Duodenal mucosa (tissue), 2 donors: ENCODE measurements around the gene SIPA1L3.

Experiments used
- H3K27ac ChIP-seq: one replicate; pipeline ENCODE4 v1.7.0; 2013; ENCODE audit warnings: low read depth, low read length
- H3K27me3 ChIP-seq, 2 donors: one replicate each; pipeline ENCODE4 v1.7.0; 2013; ENCODE audit warnings: low read length in 2 of 2, control low read depth in 1 of 2; ENCODE audit not compliant: insufficient read depth in 2 of 2, control insufficient read depth in 1 of 2
- H3K36me3 ChIP-seq, 2 donors: one replicate each; pipeline ENCODE4 v1.7.0; 2013; ENCODE audit warnings: low read length in 2 of 2, control low read depth in 1 of 2; ENCODE audit not compliant: insufficient read depth in 2 of 2, control insufficient read depth in 1 of 2
- H3K4me1 ChIP-seq, 2 donors: one replicate each; pipeline ENCODE4 v1.7.0; 2013; ENCODE audit warnings: low read length in 2 of 2, control low read depth in 1 of 2; ENCODE audit not compliant: insufficient read depth in 2 of 2, control insufficient read depth in 1 of 2
- H3K4me3 ChIP-seq, 2 donors: one replicate each; pipeline ENCODE4 v1.7.0; 2013; ENCODE audit warnings: low read length in 2 of 2, low read depth in 1 of 2
- H3K9ac ChIP-seq, 2 donors: one replicate each; pipeline ENCODE4 v1.7.0; 2013; ENCODE audit warnings: low read length in 2 of 2, low read depth in 1 of 2
- H3K9me3 ChIP-seq, 2 donors: one replicate each; pipeline ENCODE4 v1.7.0; 2013; ENCODE audit warnings: low read length in 2 of 2, control low read depth in 1 of 2; ENCODE audit not compliant: control insufficient read depth in 1 of 2

Gene SIPA1L3

DNA sequence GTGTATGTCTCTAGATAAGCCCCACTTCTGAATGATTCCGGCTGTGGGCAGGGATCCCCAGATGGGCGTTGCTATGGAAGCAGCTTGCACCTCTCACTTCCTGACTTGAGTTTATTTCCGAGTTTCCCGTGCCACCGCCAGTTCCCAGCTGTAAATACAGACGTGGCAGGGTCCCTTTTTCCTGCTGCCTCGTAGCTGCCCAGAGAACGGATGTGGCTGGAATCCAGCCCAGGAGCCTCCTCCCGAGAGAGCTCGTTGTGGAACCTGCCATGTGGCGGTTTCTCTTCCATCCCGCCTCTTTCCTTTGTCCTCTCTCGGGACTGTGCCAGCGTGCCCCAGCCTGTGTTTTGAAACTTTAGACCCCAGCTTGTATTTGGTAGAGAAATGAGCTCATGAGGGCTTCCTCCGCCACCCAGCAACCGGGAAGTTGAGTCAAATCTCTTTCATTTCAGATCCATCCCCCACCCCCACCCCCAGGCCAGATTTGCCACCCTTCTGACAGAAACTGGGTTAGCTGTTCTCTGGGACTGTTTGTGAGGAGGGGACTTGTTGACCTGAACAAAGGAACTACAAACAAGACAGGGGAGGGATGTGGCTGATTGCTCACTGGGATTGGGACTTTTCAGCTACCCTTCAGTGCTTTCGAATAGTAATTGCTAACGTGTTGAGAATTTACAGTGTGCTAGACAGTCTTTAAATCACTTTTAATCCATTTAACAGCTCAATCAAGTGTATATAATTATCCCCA lies 96.6 kb downstream of the SIPA1L3 start:
- Histone ChIP-seq H3K27ac (peak overlapping the region; percentile 63), H3K9ac (peak overlapping the region; percentile 39 to 55), H3K4me1 (peaks cover 13 to 14% of the 10 kb centered on the region in 2 donors), H3K27me3 (no peaks in the 10 kb centered on the region), H3K36me3 (no peaks in the 10 kb centered on the region), H3K4me3 (peak overlapping the region; percentile 61 to 64), H3K9me3 (no peaks in the 10 kb centered on the region)

DNA sequence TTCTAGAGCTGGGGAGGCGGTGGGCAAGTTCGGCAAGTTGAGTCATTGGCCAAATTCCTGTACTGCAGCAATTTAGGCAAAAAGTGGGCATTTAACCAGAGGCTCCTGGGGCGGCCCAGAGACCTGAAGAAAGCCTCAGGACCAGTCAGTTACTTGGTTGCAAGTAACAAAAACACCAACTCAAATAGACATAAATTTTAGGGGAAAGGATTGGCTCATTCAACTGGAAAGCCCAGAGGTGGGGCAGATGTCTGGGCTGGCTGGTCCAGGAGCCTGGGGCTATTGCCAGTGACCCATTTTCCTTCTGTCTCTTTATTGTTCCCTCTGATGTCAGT lies 97.1 kb downstream of the SIPA1L3 start:
- peak overlapping the region; percentile 63 for H3K27ac ChIP-seq
- peaks cover 13 to 14% of the 10 kb centered on the region in 2 donors for H3K4me1 ChIP-seq
- H3K9me3 ChIP-seq, result no peaks in the 10 kb centered on the region
- H3K9ac ChIP-seq, result peak overlapping the region in 1 of 2 donors; percentile 55
- no peaks in the 10 kb centered on the region for H3K36me3 ChIP-seq
- peak overlapping the region; percentile 61 to 64 for H3K4me3 ChIP-seq
- no peaks in the 10 kb centered on the region for H3K27me3 ChIP-seq

DNA sequence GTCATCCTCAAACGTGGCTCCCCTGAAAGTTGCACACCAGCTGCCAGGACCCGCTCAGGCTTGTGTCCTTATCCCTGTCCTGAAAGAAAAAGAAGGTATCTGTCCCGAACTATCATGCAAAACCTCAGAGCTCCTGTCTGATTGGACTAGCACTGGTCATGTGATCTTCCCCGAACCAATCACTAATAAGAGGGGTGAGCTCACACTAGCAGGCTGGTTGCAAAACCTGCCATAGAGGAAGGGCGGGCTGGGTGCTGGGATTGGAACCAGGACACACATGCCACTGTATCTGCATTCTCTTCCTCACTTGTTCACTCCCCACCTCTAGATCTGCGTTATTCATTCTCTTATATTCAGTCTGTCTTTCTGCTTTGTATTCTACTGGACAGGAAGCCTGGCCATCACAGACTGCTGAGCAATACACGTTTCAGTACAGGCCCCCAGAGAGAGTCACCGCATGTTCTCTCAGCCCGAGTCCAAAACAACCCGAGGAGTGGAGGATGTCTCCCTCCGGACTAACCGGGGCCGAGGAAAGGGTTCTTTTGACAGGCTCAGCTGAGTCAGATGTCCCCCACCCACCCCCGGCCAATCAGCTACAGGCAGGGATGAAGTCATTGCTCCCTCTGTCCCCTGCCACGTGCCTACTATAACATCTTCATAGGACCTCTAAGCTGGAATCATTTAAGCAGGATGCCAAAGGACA lies 97.7 kb downstream of the SIPA1L3 start:
- peak overlapping the region in 1 of 2 donors; percentile 55 for H3K9ac ChIP-seq
- H3K9me3 ChIP-seq, result no peaks in the 10 kb centered on the region
- peaks cover 13 to 14% of the 10 kb centered on the region in 2 donors for H3K4me1 ChIP-seq

DNA sequence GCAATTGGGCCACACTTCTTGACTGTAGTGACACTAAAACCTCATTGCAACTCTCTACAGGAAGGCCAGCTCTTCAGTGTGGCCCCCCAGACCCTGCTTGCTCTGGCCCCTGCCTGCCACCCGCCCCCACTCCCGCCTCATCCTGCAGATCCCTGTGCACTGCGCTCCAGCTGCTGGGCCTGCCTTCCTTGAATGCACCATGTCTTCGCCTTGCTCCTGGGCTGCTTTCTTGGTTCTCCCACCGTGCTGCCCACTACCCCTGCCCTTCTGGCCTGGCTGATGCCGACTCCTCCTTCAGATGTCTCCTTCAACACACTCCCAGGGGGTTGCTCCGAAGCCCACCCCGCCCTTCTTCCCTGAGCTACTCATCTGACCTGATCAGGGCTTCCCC lies 98.2 kb downstream of the SIPA1L3 start:
- H3K27me3 ChIP-seq, result no peaks in the 10 kb centered on the region
- no peak overlapping the region for H3K27ac ChIP-seq
- no peak overlapping the region for H3K4me3 ChIP-seq
- H3K9ac ChIP-seq, result no peak overlapping the region
- H3K4me1 ChIP-seq, result peaks cover 13 to 14% of the 10 kb centered on the region in 2 donors
- no peaks in the 10 kb centered on the region for H3K36me3 ChIP-seq
- H3K9me3 ChIP-seq, result no peaks in the 10 kb centered on the region

More for the DNA sequence above, 97.7 kb downstream of the SIPA1L3 start:
- no peak overlapping the region for H3K27ac ChIP-seq
- peak overlapping the region; percentile 61 to 64 for H3K4me3 ChIP-seq
- H3K36me3 ChIP-seq, result no peaks in the 10 kb centered on the region
- H3K27me3 ChIP-seq, result no peaks in the 10 kb centered on the region

DNA sequence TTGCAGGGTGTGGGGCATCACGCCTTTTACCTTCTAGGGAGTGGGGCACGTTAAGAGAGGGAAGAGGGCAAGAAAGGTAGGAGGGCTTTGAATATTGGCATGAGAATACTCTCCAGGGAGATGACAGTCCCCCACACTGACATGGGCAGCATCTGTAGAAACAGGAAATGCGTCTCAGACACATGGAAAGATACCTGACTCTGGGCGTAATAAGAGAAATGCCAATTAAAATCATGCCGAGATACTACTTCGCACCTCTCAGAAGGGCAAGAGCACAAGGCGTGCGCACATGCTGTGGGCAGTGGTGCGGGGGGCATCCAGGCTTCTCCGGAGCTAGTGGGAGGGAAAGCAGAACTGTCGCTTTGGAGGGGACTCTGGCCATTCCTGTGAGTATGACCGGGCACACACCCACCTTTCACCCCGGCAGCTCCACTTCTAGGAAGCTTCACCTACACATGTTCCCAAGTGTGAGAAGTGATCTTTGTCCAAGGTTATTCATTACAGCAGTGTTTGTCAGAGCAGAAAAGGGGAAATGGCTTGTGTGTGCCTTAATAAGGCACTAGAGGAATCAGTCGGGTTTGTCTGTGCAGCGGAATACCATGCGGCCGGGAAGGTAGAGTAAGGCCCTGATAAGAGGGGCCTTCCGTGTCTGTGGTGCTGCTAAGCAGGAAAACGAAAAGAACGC lies 99.5 kb downstream of the SIPA1L3 start:
- Histone ChIP-seq H3K9ac (no peak overlapping the region), H3K27me3 (no peaks in the 10 kb centered on the region), H3K4me1 (peaks cover 13 to 14% of the 10 kb centered on the region in 2 donors), H3K9me3 (no peaks in the 10 kb centered on the region), H3K27ac (no peak overlapping the region), H3K36me3 (no peaks in the 10 kb centered on the region), H3K4me3 (no peak overlapping the region)

DNA sequence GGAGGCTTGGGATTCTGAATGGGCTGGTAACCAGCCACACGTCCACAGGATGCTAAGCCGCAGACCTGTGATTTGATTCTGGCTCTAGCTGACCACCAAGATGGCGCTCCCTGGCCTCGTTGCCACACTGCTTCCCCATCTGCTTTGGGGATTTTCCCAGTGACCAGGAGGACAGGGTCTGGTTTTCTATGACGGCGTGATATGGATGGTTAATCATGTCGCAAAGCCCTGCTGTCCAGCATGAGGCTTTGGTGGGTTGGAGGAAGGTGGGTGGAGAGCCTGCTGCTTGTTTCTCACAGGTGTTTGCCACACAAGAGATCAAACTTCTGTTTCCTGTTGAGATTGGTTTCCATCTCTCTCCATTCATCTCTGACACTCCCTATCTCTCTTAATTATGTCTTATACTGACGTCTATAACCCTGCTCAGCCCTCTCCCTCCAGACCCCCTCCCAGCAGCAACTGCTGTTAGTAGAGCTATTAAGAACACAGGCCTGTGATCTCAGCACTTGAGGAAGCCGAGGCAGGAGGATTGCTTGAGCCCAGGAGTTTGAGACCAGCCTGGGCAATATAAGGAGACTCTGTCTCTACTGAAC lies 102.7 kb downstream of the SIPA1L3 start:
- Histone ChIP-seq H3K9ac (no peak overlapping the region), H3K9me3 (no peaks in the 10 kb centered on the region), H3K27ac (no peak overlapping the region), H3K4me3 (no peak overlapping the region), H3K36me3 (peaks cover 0 to 4% of the 10 kb centered on the region in 2 donors), H3K4me1 (no peaks in the 10 kb centered on the region), H3K27me3 (no peaks in the 10 kb centered on the region)

DNA sequence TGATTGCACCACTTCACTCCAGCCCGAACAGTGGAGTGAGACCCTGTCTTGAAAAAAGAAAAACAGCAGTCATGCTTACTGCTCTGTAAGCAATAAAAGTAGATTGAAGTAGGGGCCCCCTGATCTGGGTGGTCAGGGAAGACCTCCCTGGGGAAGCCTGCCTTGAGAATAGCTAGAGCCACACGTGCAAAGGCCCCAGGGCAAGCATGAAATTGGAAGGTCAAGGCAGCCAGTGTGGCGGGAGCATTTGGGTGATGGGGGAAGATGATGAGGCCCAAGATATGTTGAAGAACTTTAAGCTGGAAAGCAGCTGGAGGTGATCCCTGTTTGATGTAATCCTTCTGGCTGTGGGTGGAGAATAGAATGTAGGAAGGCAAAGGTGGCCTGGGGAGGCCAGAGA lies 104.4 kb downstream of the SIPA1L3 start:
- Histone ChIP-seq H3K4me3 (no peak overlapping the region), H3K36me3 (peaks cover 0 to 13% of the 10 kb centered on the region in 2 donors), H3K27me3 (no peaks in the 10 kb centered on the region), H3K9ac (no peak overlapping the region), H3K27ac (no peak overlapping the region), H3K9me3 (no peaks in the 10 kb centered on the region), H3K4me1 (no peaks in the 10 kb centered on the region)

DNA sequence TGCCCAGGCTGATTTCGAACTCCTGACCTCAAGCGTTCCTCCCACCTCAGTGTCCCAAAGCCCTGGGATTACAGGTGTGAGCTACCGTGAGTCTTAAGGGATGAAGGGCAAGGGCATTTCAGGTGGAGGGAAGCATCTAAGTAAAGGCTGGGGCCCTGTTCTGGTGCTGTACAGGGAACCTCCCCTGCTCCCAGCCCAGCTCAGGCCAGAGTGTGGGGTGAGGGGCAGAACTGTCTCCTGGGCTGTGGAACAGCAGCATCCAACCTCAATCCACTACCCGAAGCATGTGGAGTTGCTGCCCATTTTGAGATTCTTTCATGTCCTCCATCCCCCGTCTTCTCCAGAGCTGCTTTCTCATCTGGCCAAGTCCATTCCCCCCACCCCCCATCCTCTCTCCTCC lies 105.3 kb downstream of the SIPA1L3 start:
- Histone ChIP-seq H3K4me3 (no peak overlapping the region), H3K9me3 (no peaks in the 10 kb centered on the region), H3K27ac (no peak overlapping the region), H3K9ac (no peak overlapping the region), H3K36me3 (peaks cover 0 to 13% of the 10 kb centered on the region in 2 donors), H3K4me1 (no peaks in the 10 kb centered on the region), H3K27me3 (no peaks in the 10 kb centered on the region)

DNA sequence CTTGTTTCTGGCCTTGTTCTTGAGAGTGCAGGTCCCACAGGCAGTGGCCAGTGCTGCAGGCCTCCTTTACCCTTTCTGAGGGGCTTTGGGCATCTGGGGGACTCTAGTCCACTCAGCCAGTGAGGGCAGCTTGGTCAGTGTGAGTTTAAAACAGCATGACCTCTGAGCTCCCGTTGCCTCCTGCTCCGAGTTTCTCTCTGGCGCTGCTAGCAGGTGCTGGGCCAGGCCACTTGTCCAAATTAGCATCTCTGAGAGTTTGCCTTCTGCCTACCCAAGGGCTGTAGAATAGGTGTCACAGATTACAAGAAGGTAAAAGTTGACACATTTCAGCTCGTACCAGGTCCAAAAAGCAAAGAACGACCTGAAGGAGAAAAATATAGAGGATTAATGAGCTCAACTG lies 105.9 kb downstream of the SIPA1L3 start:
- Histone ChIP-seq H3K4me3 (no peak overlapping the region), H3K9me3 (no peaks in the 10 kb centered on the region), H3K9ac (no peak overlapping the region), H3K27ac (no peak overlapping the region), H3K36me3 (peaks cover 0 to 16% of the 10 kb centered on the region in 2 donors), H3K27me3 (no peaks in the 10 kb centered on the region), H3K4me1 (no peaks in the 10 kb centered on the region)
